ENCODE results near the gene F5.
A peak's percentile ranks its signal among the peaks of the same experiment; 100 is the strongest.

The F5 gene

DNA sequence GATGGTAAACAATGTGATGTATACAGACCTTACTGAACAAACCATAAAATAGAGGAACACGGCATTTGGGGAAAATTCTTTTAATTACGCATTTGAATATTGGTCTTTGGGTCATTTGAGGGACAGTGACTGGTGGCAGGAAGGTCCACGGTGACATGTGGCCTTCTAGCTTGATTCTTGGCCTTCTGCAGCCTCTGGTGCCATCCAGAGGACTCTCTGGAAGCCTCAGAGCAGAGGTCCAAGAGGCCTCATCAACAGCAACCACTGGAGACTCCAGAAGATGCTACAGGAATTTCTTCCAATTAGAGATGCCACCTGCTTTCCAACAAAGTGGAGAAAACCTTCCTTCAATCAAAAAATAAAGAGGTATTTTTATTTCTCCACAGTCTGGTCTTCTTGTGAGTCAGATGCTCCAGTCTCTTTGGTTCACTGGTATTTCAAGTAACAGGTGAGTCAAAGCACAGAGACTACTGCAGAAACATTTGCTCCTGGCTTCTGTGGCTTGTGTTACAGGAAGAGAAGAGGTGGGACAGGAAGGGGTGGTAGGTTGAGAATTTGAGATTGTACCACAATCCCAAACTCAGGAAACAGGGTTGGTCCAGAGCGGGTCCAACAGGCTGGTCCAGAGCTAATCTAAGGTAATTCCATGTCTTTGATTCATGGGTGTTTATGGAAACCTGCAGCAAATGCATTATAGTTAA lies 2.7 kb upstream of the F5 start:
- no peak for DNase-seq

DNA sequence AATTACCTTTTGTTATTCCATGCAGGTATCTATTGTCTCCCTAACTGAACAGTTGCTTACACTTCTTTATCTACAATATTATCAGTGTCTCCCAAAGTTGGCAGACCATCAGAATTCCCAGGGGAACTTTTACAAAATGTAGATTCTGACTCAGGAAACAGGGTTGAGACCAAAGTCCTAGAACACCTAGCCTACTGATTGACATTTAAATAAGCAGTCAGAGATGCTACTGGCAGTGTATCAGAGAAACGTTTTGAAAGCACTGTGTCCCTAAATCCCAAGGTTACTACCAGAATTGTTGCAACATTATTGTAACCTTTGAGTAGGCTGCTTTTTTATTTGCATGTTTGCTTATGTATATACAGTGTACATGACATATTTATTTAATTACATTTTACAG lies 1.8 kb upstream of the F5 start:
- no peak for DNase-seq

DNA sequence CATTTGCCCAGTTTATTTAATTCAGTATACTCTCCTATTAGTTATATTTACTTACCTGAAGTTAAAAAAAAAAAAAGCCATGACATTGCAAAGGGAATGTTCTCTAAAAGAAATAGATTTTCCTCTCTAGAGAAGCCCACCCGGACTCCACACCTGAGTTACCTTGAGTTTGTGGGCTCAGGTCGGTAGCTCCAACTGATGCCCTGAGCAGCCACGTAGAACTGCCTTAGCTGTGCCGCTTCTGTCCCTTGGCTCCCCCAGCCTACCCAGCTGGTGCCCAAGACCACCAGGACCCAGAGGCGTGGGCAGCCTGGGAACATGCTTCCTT lies 250 bp downstream of the F5 start:
- no peak for DNase-seq

DNA sequence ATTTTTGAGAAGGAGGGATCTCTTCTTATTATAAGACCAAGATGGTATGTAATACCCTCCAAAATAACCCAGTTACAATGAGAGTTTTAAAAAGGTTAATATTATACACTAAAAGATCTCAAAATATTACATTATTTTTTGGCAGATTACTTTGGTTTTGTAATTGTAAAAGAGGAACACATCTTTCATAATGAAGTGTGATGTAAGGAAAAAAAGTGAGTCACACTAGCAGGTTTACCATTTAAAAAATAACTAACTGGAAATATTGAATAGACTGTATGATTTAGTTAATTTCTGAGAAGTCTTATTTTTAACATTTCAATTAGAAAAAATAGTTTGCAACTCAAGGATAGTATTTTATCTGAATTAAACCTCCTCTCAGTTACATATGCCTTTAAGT lies 1.1 kb downstream of the F5 start:
- no peak for DNase-seq

- no peak for DNase-seq
These were observed 1.7 kb downstream of the F5 start for GRCh38 chr1:169584483-169585144.

- no peak for DNase-seq
These were observed 8.1 kb downstream of the F5 start for GRCh38 chr1:169577981-169578738.

- DNase-seq = no peak
These were observed 9.3 kb downstream of the F5 start for GRCh38 chr1:169576935-169577331.

GRCh38 chr1:169576241-169576934 lies 9.9 kb downstream of the F5 start:
- peak in 7 of 56 donors; percentile 0 to 3 (median 1) for DNase-seq

DNA sequence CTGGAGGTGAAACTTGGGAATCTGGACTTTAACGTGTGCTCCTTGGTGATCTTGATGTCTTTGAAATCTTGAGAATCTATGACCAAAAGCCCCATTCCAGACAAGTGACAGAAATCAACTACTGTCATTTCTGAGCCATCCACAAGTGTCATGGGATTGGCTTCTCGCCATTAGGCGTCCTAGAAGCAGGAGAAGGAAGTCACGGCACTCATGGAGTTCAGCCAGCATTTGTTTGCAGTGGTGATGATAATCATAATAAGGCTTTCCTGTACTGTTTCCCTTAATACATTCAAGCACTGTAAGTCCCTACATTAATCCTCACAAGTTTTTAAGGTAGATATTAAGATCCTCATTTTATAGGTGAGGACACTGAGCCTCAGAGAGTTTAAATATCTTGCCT lies 11.9 kb downstream of the F5 start:
- DNase-seq = no peak

- no peak for DNase-seq
These were observed 14.1 kb downstream of the F5 start for GRCh38 chr1:169572187-169572586.

DNA sequence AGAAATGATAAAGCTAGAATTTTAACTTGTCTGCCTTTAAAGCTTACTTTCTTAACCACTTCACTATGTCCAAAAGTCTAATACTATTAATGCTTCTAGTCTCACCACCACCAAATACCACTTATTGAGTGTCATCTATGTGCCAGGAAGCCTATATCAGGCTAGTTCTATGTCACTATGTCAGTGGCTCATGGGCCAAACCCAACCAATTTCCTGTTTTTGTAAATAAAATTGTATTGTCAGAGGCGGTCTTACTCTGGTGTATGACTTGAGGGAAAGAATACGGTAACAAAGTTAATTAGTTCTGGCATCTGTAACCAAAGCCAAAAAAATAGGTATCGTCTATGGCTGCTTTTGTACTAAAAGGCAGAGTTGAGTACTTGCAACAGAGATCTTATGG lies 14.8 kb downstream of the F5 start:
- no peak for DNase-seq

DNA sequence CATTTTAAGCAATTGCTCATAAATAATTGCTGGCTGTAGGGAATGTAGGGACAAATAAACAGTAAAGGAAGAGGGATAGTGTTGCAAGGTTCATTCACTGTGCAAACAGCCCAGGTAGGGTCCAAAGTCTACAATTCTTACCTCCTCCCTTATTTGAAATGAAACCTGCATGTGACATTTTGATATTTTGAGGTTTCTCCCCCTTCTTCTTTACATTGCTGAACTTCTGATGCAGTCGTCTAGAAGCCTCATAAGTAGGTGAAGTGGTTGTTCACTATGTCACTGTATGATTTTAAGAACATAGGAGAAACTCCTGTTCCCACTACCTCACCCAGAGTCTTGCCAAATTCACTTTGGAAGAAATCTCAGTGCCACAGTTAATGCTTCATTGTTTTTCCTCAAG lies 16.1 kb downstream of the F5 start:
- DNase-seq = no peak

- DNase-seq = no peak
These were observed 17.8 kb downstream of the F5 start for GRCh38 chr1:169568497-169568896.

- DNase-seq = no peak
These were observed 20.7 kb downstream of the F5 start for GRCh38 chr1:169565335-169566271.

DNA sequence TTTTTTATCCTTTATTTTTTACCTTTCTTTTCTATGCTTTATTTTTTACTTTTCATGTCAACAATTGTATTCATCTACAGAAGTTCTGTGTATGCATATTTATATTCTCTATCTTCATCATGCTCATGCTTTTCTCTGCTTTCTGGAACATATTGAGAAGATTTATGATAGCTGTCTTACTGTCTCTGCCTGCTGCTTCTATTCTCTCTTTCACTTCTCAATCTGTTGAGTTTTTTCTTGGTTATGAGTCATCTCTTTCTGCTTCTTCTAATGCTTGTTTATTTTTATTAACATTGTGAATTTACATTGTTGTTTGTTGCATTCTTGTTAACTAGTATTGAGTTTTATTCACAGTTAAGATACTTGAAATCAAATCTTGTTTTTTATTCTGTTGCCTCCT lies 22.6 kb downstream of the F5 start:
- DNase-seq = no peak

DNA sequence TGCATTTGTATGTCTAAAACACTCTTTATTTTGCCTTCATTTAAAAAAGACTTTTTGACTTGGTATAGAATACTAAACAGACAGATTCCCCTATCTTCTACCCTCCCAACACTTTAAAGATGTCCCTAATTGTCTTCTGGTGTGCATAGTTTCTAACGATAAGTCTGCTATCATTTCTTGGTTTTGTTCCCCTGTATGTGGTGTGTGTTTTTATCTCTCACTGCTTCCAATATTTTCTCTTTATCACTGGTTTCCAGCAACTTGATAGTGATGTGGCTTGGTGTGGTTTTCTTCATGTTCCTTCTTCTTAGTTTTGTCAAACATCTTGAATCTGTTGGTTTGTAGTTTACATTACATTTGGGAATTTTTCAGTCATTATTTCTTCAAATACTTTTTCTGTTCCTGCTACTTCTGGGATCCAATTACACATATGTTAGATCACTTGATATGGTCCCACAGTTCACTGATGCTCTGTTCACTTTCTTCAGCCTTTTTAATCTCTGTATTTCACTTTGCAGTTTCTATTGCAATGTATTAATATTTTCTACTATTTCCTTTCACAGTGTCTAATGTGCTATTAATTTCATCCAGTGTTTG lies 23.2 kb downstream of the F5 start:
- no peak for DNase-seq

DNA sequence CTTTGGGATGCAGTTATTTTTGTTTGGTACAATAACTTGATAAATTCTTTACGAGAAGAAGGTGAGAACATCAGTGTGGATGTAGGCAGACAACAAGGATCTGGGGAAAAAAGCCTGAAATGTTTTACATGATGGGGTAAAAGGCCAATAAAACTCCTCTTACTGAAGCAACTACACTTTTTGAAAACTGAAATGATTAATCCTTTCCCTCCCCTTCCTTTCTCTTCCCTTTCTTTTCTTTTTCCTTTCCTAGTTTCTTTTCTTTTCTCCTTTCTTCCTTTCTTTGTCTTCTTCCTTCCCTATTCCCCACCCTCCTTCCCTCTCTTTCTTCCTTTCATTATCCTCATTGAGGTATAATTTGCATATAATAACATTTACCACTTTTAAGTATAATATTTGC lies 24.6 kb downstream of the F5 start:
- DNase-seq = no peak

DNA sequence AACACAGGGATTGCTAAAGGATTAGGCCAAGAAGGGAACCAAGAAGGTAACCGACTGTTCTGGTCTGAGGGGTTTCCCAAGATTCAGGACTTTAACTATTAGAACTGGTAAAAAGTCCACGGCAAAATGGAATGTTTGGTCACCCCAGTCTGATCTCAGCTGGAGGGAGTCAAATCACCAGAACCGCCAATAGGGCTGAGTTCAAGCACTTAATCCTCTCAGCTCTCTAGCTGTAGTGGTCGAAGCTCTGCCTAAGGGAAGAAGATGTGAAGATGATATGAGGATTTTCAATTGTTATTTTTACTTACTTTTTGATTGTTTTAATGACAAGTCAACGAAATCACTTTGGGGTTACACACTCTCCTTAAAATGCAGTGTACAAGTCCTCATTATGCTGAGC lies 29.1 kb downstream of the F5 start:
- DNase-seq = no peak

GRCh38 chr1:169550294-169550693 lies 36.0 kb downstream of the F5 start:
- peak in 1 of 56 donors; percentile 1 for DNase-seq

DNA sequence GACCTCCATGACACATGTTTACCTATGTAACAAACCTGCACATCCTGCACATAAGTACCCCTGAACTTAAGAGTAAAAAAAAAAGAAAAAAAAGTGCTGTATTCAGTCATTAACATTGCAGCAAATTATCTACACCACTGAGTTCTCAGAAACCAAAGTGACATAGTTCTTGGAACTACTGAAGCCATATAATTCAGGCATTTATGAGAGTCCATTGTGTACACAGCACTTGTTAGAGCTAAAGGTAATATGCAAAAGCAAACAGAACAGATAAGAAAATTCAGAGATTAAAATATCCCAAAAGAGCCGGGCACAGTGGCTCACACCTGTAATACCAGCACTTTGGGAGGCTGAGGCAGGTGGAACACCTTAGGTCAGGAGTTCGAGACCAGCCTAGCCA lies 38.0 kb downstream of the F5 start:
- DNase-seq = no peak

Measured in nucleus accumbens (tissue), 56 donors.